Measurements from ENCODE around the gene RANGAP1.

RANGAP1 gene

DNA sequence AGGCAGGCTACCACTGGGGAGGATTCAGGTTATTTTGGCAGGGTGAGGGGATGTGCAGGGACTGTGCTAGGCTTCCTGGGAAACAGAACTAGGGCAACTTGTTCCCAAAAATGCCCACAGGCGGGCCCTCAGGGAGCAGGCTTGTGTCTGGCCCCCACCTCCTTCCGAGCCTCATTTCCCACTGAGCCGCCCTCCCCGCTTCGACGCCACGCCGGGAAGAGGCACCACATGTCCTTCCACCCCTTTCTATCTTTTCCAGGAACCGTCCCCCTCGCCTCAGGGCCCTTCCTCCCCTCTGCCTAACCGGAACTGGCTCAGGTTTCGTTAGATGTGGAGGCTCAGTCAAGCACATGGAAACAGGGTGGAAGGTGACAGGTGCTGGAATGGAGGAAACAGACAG is 35.9 kb downstream of the RANGAP1 start:
- no peak for DNase-seq (ENCODE audit: low read depth)
- no peak for TF ChIP-seq CTCF (IDR thresholded peaks at IDR 0.05; ENCODE audit: control insufficient read depth, extremely low read depth, insufficient read depth)
- H3K4me3 ChIP-seq (ENCODE audit: low read depth, low read length): no peak overlapping the region

DNA sequence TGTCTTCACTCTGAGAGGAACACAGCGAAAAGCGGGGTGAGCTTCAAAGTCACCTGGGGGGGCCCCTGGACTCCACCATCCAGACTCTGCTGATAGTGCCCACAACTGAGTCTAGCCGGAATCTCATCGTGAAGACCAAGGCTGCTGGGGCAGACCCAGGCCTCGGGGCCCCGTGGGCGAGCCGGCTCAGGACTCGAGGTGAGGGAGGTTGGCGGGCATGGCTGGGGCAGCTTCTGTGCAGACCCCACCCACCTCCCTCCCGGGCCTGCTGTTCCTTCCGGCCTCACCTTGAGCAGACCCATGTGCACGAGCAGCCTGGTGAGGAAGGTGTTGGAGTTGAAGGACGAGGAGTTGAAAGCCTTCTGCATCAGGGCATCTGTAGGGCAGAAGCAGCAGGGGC is 36.5 kb downstream of the RANGAP1 start:
- no peak for TF ChIP-seq CTCF (IDR thresholded peaks at IDR 0.05; ENCODE audit: control insufficient read depth, extremely low read depth, insufficient read depth)
- no peak overlapping the region for H3K4me3 ChIP-seq (ENCODE audit: low read depth, low read length)
- no peak for DNase-seq (ENCODE audit: low read depth)

DNA sequence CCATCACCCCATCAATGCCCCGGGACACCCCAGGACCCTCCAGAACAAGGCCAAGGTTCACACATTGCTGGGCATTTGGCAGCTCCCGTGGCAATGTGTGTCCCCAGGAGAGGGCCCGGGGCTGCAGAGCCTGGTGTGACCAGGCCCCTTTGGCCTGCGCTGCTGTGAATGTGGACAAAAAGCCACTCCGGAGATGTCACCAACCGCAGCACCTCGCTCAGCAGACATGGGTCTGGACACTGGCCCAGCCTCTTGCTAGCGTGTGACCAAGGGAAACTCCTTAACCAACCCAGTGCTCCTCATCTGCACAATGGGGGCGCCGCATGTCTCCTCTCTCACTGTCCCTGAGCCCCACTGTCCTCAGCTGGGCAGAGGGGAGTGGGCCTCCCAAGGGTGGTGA is 37.2 kb downstream of the RANGAP1 start:
- no peak for DNase-seq (ENCODE audit: low read depth)
- H3K4me3 ChIP-seq (ENCODE audit: low read depth, low read length): no peak overlapping the region
- TF ChIP-seq CTCF (IDR thresholded peaks at IDR 0.05; ENCODE audit: control insufficient read depth, extremely low read depth, insufficient read depth): no peak

DNA sequence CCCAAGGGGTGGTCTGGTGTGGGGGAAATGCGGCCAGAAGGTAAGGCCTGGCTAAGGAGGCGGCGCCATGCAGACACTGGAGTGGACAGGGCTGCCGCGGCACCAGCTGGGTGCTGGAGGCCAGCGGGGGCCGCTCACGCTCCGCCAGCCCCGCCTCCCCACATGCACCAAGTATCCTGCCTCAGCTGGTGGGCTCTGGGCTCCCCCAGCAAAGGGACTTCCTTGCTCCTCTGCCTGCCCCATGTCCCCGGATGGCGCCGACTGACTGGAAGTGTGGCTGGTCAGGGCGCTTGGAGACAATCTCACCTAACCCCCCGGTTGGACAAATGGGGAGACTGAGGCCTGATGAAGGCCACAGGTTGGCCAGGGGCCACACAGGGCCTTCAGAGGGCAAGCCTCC is 37.7 kb downstream of the RANGAP1 start:
- no peak overlapping the region for H3K4me3 ChIP-seq (ENCODE audit: low read depth, low read length)
- no peak for TF ChIP-seq CTCF (IDR thresholded peaks at IDR 0.05; ENCODE audit: control insufficient read depth, extremely low read depth, insufficient read depth)

DNA sequence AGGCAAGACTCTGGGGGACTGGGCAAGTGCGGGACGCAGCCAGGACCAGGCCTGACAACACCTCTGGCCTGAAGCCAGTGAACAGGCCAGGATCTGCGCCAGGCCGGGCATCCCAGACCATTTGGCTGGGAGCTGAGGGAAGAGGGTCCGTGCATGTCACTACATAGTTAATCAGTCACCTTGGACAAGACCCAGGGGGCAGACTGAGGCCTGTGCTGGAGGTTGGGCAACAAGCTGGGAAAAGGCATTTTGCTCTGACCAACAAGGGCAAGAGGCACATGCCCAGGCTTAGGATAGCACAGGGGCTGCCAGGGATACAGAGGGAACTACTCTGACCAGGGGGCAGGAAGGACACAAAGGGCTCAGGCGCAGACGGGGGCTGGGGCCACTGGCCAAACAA is 38.3 kb downstream of the RANGAP1 start:
- no peak for DNase-seq (ENCODE audit: low read depth)
- no peak overlapping the region for H3K4me3 ChIP-seq (ENCODE audit: low read depth, low read length)
- TF ChIP-seq CTCF (IDR thresholded peaks at IDR 0.05; ENCODE audit: control insufficient read depth, extremely low read depth, insufficient read depth): no peak

More for the DNA sequence above, 37.7 kb downstream of the RANGAP1 start:
- no peak for DNase-seq (ENCODE audit: low read depth)

DNA sequence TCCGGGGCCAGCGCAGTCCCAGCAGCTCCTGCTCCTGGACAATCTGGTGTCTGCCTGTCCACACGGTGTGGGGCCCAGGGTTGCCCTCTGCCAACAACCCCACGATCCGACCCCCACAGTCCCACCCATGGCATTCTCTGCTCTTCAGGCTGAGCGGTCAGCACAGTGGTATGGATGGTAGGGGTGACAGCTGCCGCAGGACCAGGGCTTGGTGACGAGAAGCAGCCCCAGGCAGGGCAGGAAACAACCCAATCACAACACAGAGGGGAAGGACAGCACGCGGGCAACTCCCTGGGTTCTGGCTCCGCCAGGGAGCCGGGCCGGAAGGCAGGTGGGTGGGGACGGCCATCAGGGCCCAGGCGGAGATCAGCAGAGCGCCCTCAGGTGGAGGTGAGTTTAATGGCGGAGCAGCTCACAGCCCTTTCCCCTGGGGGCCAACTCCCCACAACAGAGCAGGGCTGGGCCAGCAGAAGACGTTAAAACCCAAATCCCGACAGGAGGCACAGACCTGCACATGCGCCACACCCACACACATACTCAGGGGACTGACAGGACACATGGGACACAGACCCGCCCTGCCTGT is 40.0 kb downstream of the RANGAP1 start:
- no peak overlapping the region for H3K4me3 ChIP-seq (ENCODE audit: low read depth, low read length)
- no peak for DNase-seq (ENCODE audit: low read depth)
- no peak for TF ChIP-seq CTCF (IDR thresholded peaks at IDR 0.05; ENCODE audit: control insufficient read depth, extremely low read depth, insufficient read depth)

- no peak for TF ChIP-seq CTCF (IDR thresholded peaks at IDR 0.05; ENCODE audit: control insufficient read depth, extremely low read depth, insufficient read depth)
- H3K4me3 ChIP-seq (ENCODE audit: low read depth, low read length): no peak overlapping the region
- DNase-seq (ENCODE audit: low read depth): no peak
Observed at GRCh38 chr22:41243361-41243760, 42.6 kb downstream of the RANGAP1 start.

Data from LNCaP clone FGC (cell line).